IMR-90 (cell line): ENCODE results near the gene MYBPHL. TPM values are rescaled to one million over a fixed set of nuclear protein-coding genes. Genes with fewer than 3 reads are reported as not detected.
A peak's percentile ranks its signal among the peaks of the same experiment; 100 is the strongest.

Experiments used
- CEBPB ChIP-seq: IDR thresholded peaks from 2 replicates; pipeline ENCODE4 v1.6.1; 2012; ENCODE audit warnings: low read depth, low read length, improper control_type of control experiment
- POLR2A ChIP-seq: IDR thresholded peaks from 2 replicates; pipeline ENCODE4 v1.6.1; 2012; ENCODE audit warnings: mild to moderate bottlenecking, low read depth, low read length
- RCOR1 ChIP-seq: IDR thresholded peaks from 2 replicates; pipeline ENCODE4 v1.6.1; 2012; ENCODE audit warnings: mild to moderate bottlenecking, low read length, improper control_type of control experiment; ENCODE audit not compliant: insufficient replicate concordance
- SMC3 ChIP-seq: fragments of 150-350 bp; IDR thresholded peaks from 2 replicates; pipeline ENCODE4 v1.6.1; 2016; ENCODE audit warnings: low read depth, mild to moderate bottlenecking, antibody characterized with exemption, low read length, moderate library complexity
- polyA plus RNA-seq, 3 experiments: library from polyadenylated mRNA; depleted of rRNA; stranded (reverse); fragments of >200 nt; gene quantifications; 2 replicates each; pipeline ENCODE4 v1.2.3, GENCODE V29; 2012; ENCODE audit warnings: low replicate concordance in 1 of 3
- total RNA-seq: library from RNA; depleted of rRNA; stranded (reverse); fragments of >200 nt; gene quantifications from 2 replicates; pipeline ENCODE4 v1.2.3, GENCODE V29; 2012

Gene MYBPHL
- total and polyA plus RNA-seq, 2 of the 4 experiments (the other 2 are of a cell fraction) = 0.07 TPM; not detected in 1

- TF ChIP-seq RCOR1 (peak; percentile 56), CEBPB (peak; percentile 95), POLR2A (no peak), SMC3 (no peak)
Observed at GRCh38 chr1:109274533-109275476, 32.0 kb downstream of the MYBPHL start (continued).
